GM12878 (cell line): Measurements from ENCODE around the gene ELMO2. TPM values are rescaled to one million over a fixed set of nuclear protein-coding genes. Genes with fewer than 3 reads are reported as not detected.

Experiments
- ATAC-seq: fragments of 200-7000 bp; cut with Tn5 transposase; 3 replicates; pipeline ENCODE4 v1.9.1; 2020; ENCODE audit warnings: mild to moderate bottlenecking, moderate library complexity
- BruUV-seq: library from RNA; stranded (reverse); fragments of 400-500 nt; replicated peaks from 2 replicates; lab custom pipeline; 2021; lab: Mats Ljungman, UMichigan
- CTCF ChIA-PET: fragments of 300-600 bp; sonication (Branson Sonifier 250); formaldehyde crosslinking; extraction: SDS; loops from one replicate; lab custom pipeline; 2021; ENCODE audit warnings: inconsistent platforms; lab: Yijun Ruan, JAX
- POLR2A ChIA-PET: fragments of 350-600 bp; formaldehyde crosslinking; extraction: SDS; loops from one replicate; lab custom pipeline; 2021; ENCODE audit warnings: inconsistent platforms; lab: Charles Lee
- RAD21 ChIA-PET: fragments of 300-600 bp; sonication (Branson Sonifier 250); formaldehyde crosslinking; loops from one replicate; lab custom pipeline; 2023; ENCODE audit warnings: antibody characterized with exemption; ENCODE audit not compliant: unreplicated experiment; lab: Charles Lee
- SMC1A ChIA-PET: fragments of 300-600 bp; sonication (Branson Sonifier 250); formaldehyde crosslinking; loops from one replicate; lab custom pipeline; 2023; ENCODE audit not compliant: unreplicated experiment, uncharacterized antibody; lab: Charles Lee
- DNase-seq: peaks from one replicate; pipeline ENCODE4 v3.0.0-alpha.2; 2011; ENCODE audit warnings: low read depth, low spot score
- FAIRE-seq: peaks from 3 replicates; lab custom pipeline; 2011; peaks lifted over from hg19 to GRCh38; lab: Jason Lieb, UNC
- H2AFZ ChIP-seq: 2 replicates; pipeline ENCODE4 v1.6.0; 2011; ENCODE audit warnings: low read depth, low read length, control low read depth; ENCODE audit not compliant: control insufficient read depth
- H3K27ac ChIP-seq: 2 replicates; pipeline ENCODE4 v1.5.1; 2011; ENCODE audit warnings: control low read depth; ENCODE audit not compliant: control insufficient read depth, insufficient read depth
- H3K27me3 ChIP-seq, 2 experiments: replicated peaks in 1 of 2; 2 replicates each; pipeline versions ENCODE4 v1.6.0 to v1.6.1; 2011; ENCODE audit warnings: low read length in 1 of 2; ENCODE audit not compliant: control insufficient read depth in 2 of 2, insufficient read depth in 2 of 2
- H3K36me3 ChIP-seq, 2 experiments: 2 replicates each; pipeline ENCODE4 v1.5.1; 2011; ENCODE audit warnings: low read length in 1 of 2; ENCODE audit not compliant: control insufficient read depth in 2 of 2, insufficient read depth in 2 of 2
- H3K4me1 ChIP-seq: 2 replicates; pipeline ENCODE4 v1.6.1; 2011; ENCODE audit warnings: mild to moderate bottlenecking, low read length, moderate library complexity, mixed read lengths; ENCODE audit not compliant: control insufficient read depth, insufficient read depth
- H3K4me2 ChIP-seq: 2 replicates; pipeline ENCODE4 v1.6.0; 2011; ENCODE audit warnings: control low read depth; ENCODE audit not compliant: control insufficient read depth, insufficient read depth
- H3K4me3 ChIP-seq: fragments of 200-600 bp; sonication (generic); 2 replicates; pipeline ENCODE4 v1.5.1; 2016
- H3K79me2 ChIP-seq: 2 replicates; pipeline ENCODE4 v1.6.0; 2011; ENCODE audit warnings: low read length; ENCODE audit not compliant: control insufficient read depth, insufficient read depth
- H3K9ac ChIP-seq: 2 replicates; pipeline ENCODE4 v1.8.0; 2011; ENCODE audit warnings: low read length, control low read depth, mixed read lengths; ENCODE audit not compliant: control insufficient read depth, insufficient read depth
- H3K9me3 ChIP-seq: replicated peaks from 3 replicates; pipeline ENCODE4 v1.5.1; 2011; ENCODE audit warnings: mild to moderate bottlenecking, low read length; ENCODE audit not compliant: control insufficient read depth, insufficient read depth
- H4K20me1 ChIP-seq: 2 replicates; pipeline ENCODE4 v1.6.0; 2011; ENCODE audit not compliant: control insufficient read depth, insufficient read depth
- ASH2L ChIP-seq: fragments of 300-600, 200-600 bp; sonication (generic); IDR thresholded peaks from 2 replicates; pipeline ENCODE4 v1.6.1; 2017; ENCODE audit warnings: low read depth, mild to moderate bottlenecking, borderline replicate concordance
- DPF2 ChIP-seq: fragments of 450-650 bp; IDR thresholded peaks from 2 replicates; pipeline ENCODE4 v1.6.1; 2017; ENCODE audit warnings: mild to moderate bottlenecking
- ESRRA ChIP-seq: IDR thresholded peaks from 2 replicates; pipeline ENCODE4 v1.6.1; 2012; ENCODE audit warnings: mild to moderate bottlenecking, low read length, improper control_type of control experiment
- FOXM1 ChIP-seq: IDR thresholded peaks from 2 replicates; pipeline ENCODE4 v1.6.1; 2012; ENCODE audit warnings: low read depth, mild to moderate bottlenecking, inconsistent platforms, low read length, moderate library complexity
- MEF2A ChIP-seq: IDR thresholded peaks from 2 replicates; pipeline ENCODE4 v1.6.1; 2011; ENCODE audit warnings: low read depth, mild to moderate bottlenecking, low read length, moderate library complexity; ENCODE audit not compliant: insufficient read depth
- MYB ChIP-seq: fragments of 150-350 bp; IDR thresholded peaks from 2 replicates; pipeline ENCODE4 v1.6.1; 2014; ENCODE audit warnings: mild to moderate bottlenecking, low read depth, low read length, borderline replicate concordance
- POU2F2 ChIP-seq: IDR thresholded peaks from 3 replicates; pipeline ENCODE4 v1.6.1; 2011; ENCODE audit warnings: low read depth, mild to moderate bottlenecking, low read length, borderline replicate concordance
- RAD21 ChIP-seq: IDR thresholded peaks from 2 replicates; pipeline ENCODE4 v1.6.1; 2011; ENCODE audit warnings: mild to moderate bottlenecking, low read depth, low read length, moderate library complexity; ENCODE audit not compliant: insufficient read depth
- SMARCA5 ChIP-seq: fragments of 450-650 bp; IDR thresholded peaks from 2 replicates; pipeline ENCODE4 v1.6.1; 2017; ENCODE audit warnings: mild to moderate bottlenecking
- SUPT20H ChIP-seq: IDR thresholded peaks from 2 replicates; pipeline ENCODE4 v1.6.1; 2011; ENCODE audit warnings: low read depth, mild to moderate bottlenecking, low read length, moderate library complexity, borderline replicate concordance; ENCODE audit not compliant: control insufficient read depth
- WGBS: methylation state at CpG from one replicate; pipeline ENCODE4 v1.1.6; 2016; ENCODE audit warnings: low lambda C conversion rate; ENCODE audit not compliant: insufficient replicate concordance, insufficient coverage; ENCODE audit errors: missing lambda C conversion rate; 5-methylcytosine and 5-hydroxymethylcytosine counted together
- in situ Hi-C: fragments of 300-500 bp; cut with MboI; formaldehyde crosslinking; loops from 9 replicates; pipeline ENCODE4 v1.14.3; 2018; ENCODE audit warnings: mixed read lengths
- intact Hi-C: fragments of 100-400 bp; cut with micrococcal nuclease; formaldehyde crosslinking; loops from one replicate; pipeline ENCODE4 v1.14.2; 2022; ENCODE audit not compliant: unreplicated experiment
- polyA plus RNA-seq, 11 experiments: library from polyadenylated mRNA; depleted of rRNA in 4 of 11; unstranded in 6 of 11; stranded (reverse) in 5 of 11; fragments of >200 nt; fragmentation: Nextera tagmentation in 4 of 11; fragmentation: Illumina TruSeq in 1 of 11; extraction: Ambion mirVana in 4 of 11; extraction: Trizol in 1 of 11; gene quantifications; 1 replicate in 1 of 11; 2 replicates in 10 of 11; pipeline versions ENCODE4 v1.2.1 to v1.2.3, GENCODE V29; 2011 to 2016; ENCODE audit warnings: inconsistent platforms in 2 of 11, missing spikeins in 2 of 11, low read depth in 1 of 11
- total RNA-seq, 4 experiments: library from RNA; depleted of rRNA in 3 of 4; stranded (reverse); fragments of >200 nt in 3 of 4; fragmentation: Illumina TruSeq in 1 of 4; extraction: Trizol in 1 of 4; gene quantifications; 2 replicates each; pipeline versions ENCODE4 v1.2.1 to v1.2.3, GENCODE V29; 2013 to 2021
- TF ChIP-seq, protein P1 (sequence below): fragments of 150-350 bp; IDR thresholded peaks from 2 replicates; pipeline ENCODE4 v1.6.1; 2014; ENCODE audit warnings: mild to moderate bottlenecking, low read depth, low read length
- TF ChIP-seq, protein P2 (sequence below): IDR thresholded peaks from 2 replicates; pipeline ENCODE4 v1.6.1; 2012; ENCODE audit warnings: low read depth, low read length, improper control_type of control experiment

Gene ELMO2
- total and polyA plus RNA-seq, 10 of the 15 experiments (the other 5 are each of a cell fraction or from before 2014, with no cell fraction given), result 14.2 to 40.2 (median 37.6) TPM

DNA sequence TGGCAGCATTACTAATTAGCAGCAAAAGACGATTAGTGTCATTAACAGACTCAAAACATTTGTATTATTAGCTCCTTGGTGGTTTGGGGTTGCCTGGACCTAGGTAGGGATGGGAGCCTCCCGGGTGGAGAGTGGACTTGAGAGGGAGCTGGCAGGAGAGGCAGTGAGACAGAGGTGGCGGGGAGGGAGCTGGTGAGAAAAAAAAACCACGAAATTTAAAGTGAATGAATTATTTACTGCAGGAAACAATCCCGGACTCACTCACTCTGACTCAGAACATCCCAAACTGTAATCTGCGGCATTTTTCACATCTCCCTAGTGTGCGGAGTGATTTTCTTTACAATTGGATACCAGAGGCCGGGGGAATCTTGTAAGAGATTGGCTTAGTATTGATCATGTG lies 83.8 kb downstream of the ELMO2 start (continued):
- TF ChIP-seq DPF2 (no peak), RAD21 (no peak), MYB (no peak)
- TF ChIP-seq, all 136 proteins: peak for 0

DNA sequence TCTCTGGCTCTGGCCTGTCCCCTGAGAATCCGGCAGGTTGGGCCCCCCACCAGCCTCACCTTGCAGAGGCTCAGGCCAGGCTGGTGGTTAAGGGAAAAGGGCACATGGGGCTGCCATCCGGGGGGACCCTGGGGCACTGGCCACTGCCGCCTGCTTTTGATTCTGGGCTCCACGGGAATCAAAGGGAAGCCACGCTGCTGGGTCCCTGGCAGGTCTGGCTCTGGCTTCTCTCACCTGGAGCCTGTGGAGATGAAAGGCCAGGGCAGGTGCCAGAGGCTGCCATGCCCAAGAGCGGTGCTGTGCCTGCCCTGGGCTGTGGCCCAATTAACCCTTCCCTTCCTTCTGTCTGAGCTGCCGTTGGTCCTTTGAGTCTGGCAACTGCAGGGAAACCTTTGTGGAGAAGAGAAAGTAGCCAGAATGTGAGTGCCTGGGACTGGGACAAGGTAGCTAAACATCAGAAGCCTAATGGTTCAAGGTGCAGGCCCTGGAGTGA lies 88.7 kb downstream of the ELMO2 start:
- ATAC-seq, result no peak
- no peak for FAIRE-seq

More for the DNA sequence above, 88.7 kb downstream of the ELMO2 start:
- BruUV-seq, result no TSS peak
- Histone ChIP-seq H3K4me3 (no peak overlapping the region), H3K4me1 (no peaks in the 10 kb centered on the region), H3K9ac (no peak overlapping the region), H3K27ac (no peak overlapping the region), H4K20me1 (no peaks in the 10 kb centered on the region), H3K79me2 (no peaks in the 10 kb centered on the region), H3K4me2 (no peak overlapping the region), H3K27me3 (peaks cover 18 to 25% of the 10 kb centered on the region in 2 experiments), H2AFZ (no peak overlapping the region), H3K36me3 (no peaks in the 10 kb centered on the region), H3K9me3 (no peaks in the 10 kb centered on the region)
- TF ChIP-seq, protein P1, sequence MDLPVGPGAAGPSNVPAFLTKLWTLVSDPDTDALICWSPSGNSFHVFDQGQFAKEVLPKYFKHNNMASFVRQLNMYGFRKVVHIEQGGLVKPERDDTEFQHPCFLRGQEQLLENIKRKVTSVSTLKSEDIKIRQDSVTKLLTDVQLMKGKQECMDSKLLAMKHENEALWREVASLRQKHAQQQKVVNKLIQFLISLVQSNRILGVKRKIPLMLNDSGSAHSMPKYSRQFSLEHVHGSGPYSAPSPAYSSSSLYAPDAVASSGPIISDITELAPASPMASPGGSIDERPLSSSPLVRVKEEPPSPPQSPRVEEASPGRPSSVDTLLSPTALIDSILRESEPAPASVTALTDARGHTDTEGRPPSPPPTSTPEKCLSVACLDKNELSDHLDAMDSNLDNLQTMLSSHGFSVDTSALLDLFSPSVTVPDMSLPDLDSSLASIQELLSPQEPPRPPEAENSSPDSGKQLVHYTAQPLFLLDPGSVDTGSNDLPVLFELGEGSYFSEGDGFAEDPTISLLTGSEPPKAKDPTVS, result no peak
- TF ChIP-seq SMARCA5 (no peak), ESRRA (no peak), MEF2A (no peak), SUPT20H (no peak), POU2F2 (no peak), ASH2L (no peak), FOXM1 (no peak)
- TF ChIP-seq, protein P2, sequence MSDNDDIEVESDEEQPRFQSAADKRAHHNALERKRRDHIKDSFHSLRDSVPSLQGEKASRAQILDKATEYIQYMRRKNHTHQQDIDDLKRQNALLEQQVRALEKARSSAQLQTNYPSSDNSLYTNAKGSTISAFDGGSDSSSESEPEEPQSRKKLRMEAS, result no peak
- 55% methylated on average over 7 of the region's 7 CpGs for WGBS
- ChIA-PET CTCF (interaction anchor here (0.5 kb wide), 1 partner anchor 787 kb away, joined by 3 read pairs; no protein-coding TSS in a partner anchor), POLR2A (no interaction called here), RAD21 (no interaction called here), SMC1A (no interaction called here)
- DNase-seq, result no peak
- intact Hi-C loops (no loop called here), in situ Hi-C loops (no loop called here)
